Testis (tissue), 3 donors: ENCODE results near the gene FOXN3. TPM values are rescaled to one million over a fixed set of nuclear protein-coding genes. Genes with fewer than 3 reads are reported as not detected.
A peak's percentile ranks its signal among the peaks of the same experiment; 100 is the strongest.

ENCODE experiments used
- DNase-seq: peaks from one replicate; pipeline ENCODE4 v3.0.0-alpha.2; 2019
- H3K27ac ChIP-seq, 2 donors: fragments of 200-600 bp; sonication (generic); one replicate each; pipeline ENCODE4 v1.5.1; 2019
- H3K27me3 ChIP-seq: fragments of 200-600 bp; sonication (generic); one replicate; pipeline ENCODE4 v1.5.1; 2019
- H3K36me3 ChIP-seq: fragments of 200-600 bp; sonication (generic); one replicate; pipeline ENCODE4 v1.5.1; 2017; ENCODE audit warnings: low read depth; ENCODE audit errors: missing control alignments
- H3K4me1 ChIP-seq: fragments of 200-600 bp; sonication (generic); one replicate; pipeline ENCODE4 v1.5.1; 2019
- H3K4me3 ChIP-seq, 2 donors: fragments of 200-600 bp; sonication (generic); one replicate each; pipeline ENCODE4 v1.5.1; 2017 to 2019
- H3K9me3 ChIP-seq: fragments of 200-600 bp; sonication (generic); one replicate; pipeline ENCODE4 v1.5.1; 2017
- POLR2A ChIP-seq: fragments of 450-650 bp; IDR thresholded peaks from one replicate; pipeline ENCODE4 v1.6.1; 2017; ENCODE audit warnings: antibody characterized with exemption, mild to moderate bottlenecking, moderate library complexity
- WGBS, 2 donors: methylation state at CpG; one replicate each; pipeline ENCODE4 v1.1.5; 2018; 5-methylcytosine and 5-hydroxymethylcytosine counted together
- intact Hi-C: fragments of 100-400 bp; cut with DNase I; formaldehyde crosslinking; loops from one replicate; pipeline ENCODE4 v1.15.1; 2023; ENCODE audit warnings: low total_unique reads
- polyA plus RNA-seq: library from polyadenylated mRNA; stranded (reverse); fragments of 350-450 nt; fragmentation: Illumina TruSeq; extraction: RNeasy Lipid Tissue Mini Kit (QIAGEN cat#74804); gene quantifications from one replicate; pipeline ENCODE4 v1.2.3, GENCODE V29; 2014; ENCODE audit warnings: low read depth, low replicate concordance; ENCODE audit not compliant: insufficient read depth
- total RNA-seq, 2 donors: library from RNA; depleted of rRNA; stranded (reverse); fragments of >200 nt; gene quantifications; one replicate each; pipeline ENCODE4 v1.2.3, GENCODE V29; 2016
- TF ChIP-seq, protein P1 (sequence below), 3 experiments: fragments of 450-650 bp in 2 of 3; fragments of 200-600 bp in 1 of 3; sonication (generic) in 1 of 3; IDR thresholded peaks; one replicate each; pipeline ENCODE4 v1.5.1; 2016 to 2019; ENCODE audit warnings: antibody characterized with exemption in 3 of 3, mild to moderate bottlenecking in 2 of 3, moderate library complexity in 1 of 3

The FOXN3 gene
- total and polyA plus RNA-seq, 3 donors from 2014 or later = 40.7 to 103 (median 100) TPM

DNA sequence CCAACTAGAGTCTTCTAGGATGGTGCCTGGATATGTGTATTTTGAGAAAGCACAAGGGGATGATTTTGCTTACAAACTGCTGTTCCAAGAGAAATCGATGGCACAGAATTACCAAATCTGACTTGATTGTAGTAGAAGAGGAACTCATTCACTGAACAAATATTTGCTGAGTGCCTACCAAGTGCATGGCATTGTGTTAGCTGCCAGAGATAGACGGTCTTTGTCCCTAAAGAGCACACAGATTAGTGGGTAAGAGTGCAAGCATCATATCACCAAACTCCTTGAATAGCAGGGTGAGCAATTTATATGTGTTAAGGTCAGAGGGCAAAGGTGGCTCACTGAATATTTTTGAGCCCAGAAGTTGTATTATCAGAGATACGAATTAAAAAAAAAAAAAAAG is 3.5 kb upstream of the FOXN3 start:
- Histone ChIP-seq H3K4me1 (peaks cover 9% of the 10 kb centered on the region), H3K27me3 (no peaks in the 10 kb centered on the region), H3K27ac (no peak overlapping the region), H3K36me3 (no peaks in the 10 kb centered on the region), H3K9me3 (no peaks in the 10 kb centered on the region), H3K4me3 (no peak overlapping the region)
- DNase-seq = no peak
- no peak for TF ChIP-seq POLR2A
- TF ChIP-seq, protein P1, sequence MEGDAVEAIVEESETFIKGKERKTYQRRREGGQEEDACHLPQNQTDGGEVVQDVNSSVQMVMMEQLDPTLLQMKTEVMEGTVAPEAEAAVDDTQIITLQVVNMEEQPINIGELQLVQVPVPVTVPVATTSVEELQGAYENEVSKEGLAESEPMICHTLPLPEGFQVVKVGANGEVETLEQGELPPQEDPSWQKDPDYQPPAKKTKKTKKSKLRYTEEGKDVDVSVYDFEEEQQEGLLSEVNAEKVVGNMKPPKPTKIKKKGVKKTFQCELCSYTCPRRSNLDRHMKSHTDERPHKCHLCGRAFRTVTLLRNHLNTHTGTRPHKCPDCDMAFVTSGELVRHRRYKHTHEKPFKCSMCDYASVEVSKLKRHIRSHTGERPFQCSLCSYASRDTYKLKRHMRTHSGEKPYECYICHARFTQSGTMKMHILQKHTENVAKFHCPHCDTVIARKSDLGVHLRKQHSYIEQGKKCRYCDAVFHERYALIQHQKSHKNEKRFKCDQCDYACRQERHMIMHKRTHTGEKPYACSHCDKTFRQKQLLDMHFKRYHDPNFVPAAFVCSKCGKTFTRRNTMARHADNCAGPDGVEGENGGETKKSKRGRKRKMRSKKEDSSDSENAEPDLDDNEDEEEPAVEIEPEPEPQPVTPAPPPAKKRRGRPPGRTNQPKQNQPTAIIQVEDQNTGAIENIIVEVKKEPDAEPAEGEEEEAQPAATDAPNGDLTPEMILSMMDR (IDR thresholded peaks at IDR 0.05) = no peak
- WGBS, 2 donors = 73 to 82% methylated on average over 3 of the region's 3 CpGs
- intact Hi-C loops = no loop called here

DNA sequence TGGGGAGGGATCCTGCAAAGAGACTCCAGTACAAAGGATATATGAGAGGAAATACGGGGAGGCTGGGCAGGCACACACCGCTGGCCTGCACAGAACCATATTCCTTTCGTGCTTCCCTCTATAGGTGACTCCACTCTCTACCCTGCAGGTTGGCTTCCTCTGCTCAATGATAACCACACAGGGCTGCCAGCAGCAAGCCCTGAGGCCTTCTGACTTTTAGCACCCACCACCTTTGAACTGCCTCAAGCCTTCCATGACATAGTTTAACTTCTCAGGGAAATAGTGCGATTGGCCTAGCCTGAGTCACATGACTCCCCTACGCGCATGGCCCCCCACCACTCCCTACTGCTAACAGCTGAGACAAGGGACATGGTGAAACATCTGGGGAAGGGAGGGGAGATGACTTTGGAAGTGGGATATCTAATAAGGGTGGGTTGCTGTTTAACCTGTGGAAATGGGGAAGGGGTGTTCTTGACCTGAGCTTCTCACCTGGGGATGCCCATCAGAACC is 3.0 kb upstream of the FOXN3 start:
- H3K36me3 ChIP-seq = no peaks in the 10 kb centered on the region
- peaks cover 12% of the 10 kb centered on the region for H3K4me1 ChIP-seq
- no peak overlapping the region for H3K27ac ChIP-seq
- no peaks in the 10 kb centered on the region for H3K27me3 ChIP-seq
- no peak overlapping the region for H3K4me3 ChIP-seq
- no peaks in the 10 kb centered on the region for H3K9me3 ChIP-seq
- DNase-seq = no peak
- no peak for TF ChIP-seq POLR2A
- TF ChIP-seq, protein P1 (IDR thresholded peaks at IDR 0.05) = no peak
- 97 to 98% methylated on average over 6 of the region's 6 CpGs for WGBS, 2 donors
- intact Hi-C loops = no loop called here

DNA sequence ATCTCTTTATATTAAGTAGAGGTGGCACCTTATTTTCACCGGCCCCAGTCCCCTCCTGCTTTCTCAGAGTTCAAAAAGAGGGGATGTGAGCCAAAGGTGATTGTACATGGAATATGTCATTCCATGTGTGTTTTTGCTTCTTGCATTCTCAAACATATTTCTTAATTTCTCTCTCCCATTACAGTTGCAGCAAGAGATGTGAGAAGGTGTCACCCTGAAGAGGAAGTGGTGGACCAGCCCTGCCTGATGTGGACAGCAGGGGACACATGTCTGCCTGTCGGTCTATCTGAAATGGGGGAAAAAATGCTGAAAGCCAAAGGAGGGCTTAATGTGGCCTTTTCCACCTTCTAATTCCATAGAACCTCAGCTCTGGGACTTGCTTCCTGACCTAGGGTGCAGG is 1.9 kb upstream of the FOXN3 start:
- DNase-seq = no peak
- peaks cover 18% of the 10 kb centered on the region for H3K4me1 ChIP-seq
- H3K4me3 ChIP-seq = no peak overlapping the region
- no peaks in the 10 kb centered on the region for H3K27me3 ChIP-seq
- H3K36me3 ChIP-seq = no peaks in the 10 kb centered on the region
- no peaks in the 10 kb centered on the region for H3K9me3 ChIP-seq
- intact Hi-C loops = no loop called here
- H3K27ac ChIP-seq = peak overlapping the region; percentile 91 to 94
- TF ChIP-seq POLR2A = no peak
- TF ChIP-seq, protein P1 (IDR thresholded peaks at IDR 0.05) = no peak
- WGBS, 2 donors = 75 to 78% methylated on average over 2 of the region's 2 CpGs

DNA sequence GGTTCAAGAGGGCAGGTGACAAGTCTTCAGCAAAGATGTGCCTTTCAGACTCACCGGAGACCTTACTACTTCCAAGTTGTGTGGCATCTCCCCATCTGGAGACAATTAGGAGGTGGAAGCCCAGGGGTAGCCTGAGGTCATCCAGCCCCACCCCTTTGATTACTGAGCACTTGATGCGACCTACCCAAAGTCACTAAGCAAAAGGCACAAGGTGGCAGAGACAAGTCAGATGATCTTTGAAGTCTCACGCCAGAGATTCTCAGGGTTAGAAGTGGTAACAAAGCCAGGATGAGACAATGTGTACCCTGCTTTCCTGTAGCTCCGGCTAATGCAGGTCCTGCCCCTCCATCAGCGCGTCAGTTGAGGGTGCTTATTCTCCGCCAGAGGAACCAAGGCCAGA is 1.4 kb upstream of the FOXN3 start:
- intact Hi-C loops = no loop called here
- Histone ChIP-seq H3K27me3 (no peaks in the 10 kb centered on the region), H3K4me3 (no peak overlapping the region), H3K9me3 (no peaks in the 10 kb centered on the region), H3K4me1 (peaks cover 18% of the 10 kb centered on the region), H3K27ac (peak overlapping the region; percentile 91 to 94), H3K36me3 (no peaks in the 10 kb centered on the region)
- DNase-seq = no peak
- 44 to 50% methylated on average over 7 of the region's 7 CpGs for WGBS, 2 donors
- no peak for TF ChIP-seq POLR2A
- TF ChIP-seq, protein P1 (IDR thresholded peaks at IDR 0.05) = no peak
